Activated T-cell treated with anti-CD3 and anti-CD28 coated beads for 4 hours (primary cell): ENCODE data around the gene EIF3J.
"Not testable (repeated sequence)": the region's sequence is repeated elsewhere in the genome, so short reads cannot be mapped to it uniquely, and the experiment has no call there.

Experiments
- DNase-seq: peaks from one replicate; pipeline ENCODE4 v3.0.0-alpha.2; 2020

The EIF3J gene, protein sequence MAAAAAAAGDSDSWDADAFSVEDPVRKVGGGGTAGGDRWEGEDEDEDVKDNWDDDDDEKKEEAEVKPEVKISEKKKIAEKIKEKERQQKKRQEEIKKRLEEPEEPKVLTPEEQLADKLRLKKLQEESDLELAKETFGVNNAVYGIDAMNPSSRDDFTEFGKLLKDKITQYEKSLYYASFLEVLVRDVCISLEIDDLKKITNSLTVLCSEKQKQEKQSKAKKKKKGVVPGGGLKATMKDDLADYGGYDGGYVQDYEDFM

GRCh38 chr15:44536962-44537734 lies at the start of gene EIF3J:
TSS of gene EIF3J (plus strand) at chr15:44537147. CDS start at chr15:44537195, 48 bp downstream.
- peak; percentile 87 for DNase-seq

DNA sequence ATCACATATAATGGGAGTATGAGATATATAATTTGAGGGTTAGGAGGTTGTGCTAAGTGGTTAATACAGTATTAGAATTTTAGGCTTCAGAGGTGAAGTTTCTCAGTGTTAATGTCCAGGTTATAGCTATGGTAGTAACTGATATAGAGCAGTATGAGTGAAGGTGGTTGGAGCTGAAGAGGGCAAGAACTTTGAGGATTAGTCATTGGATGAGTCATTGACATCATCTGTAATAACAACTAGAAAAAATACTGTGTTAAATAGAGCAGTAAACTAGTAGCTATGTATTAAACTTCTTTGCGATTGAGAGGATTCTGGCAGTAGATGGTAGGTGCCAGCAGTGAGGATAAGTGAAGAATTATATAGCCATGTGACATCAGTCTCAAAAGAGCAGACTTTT lies 47.5 kb upstream of the EIF3J start:
- DNase-seq: no peak

GRCh38 chr15:44490622-44491021 lies 46.3 kb upstream of the EIF3J start:
- no peak for DNase-seq

DNA sequence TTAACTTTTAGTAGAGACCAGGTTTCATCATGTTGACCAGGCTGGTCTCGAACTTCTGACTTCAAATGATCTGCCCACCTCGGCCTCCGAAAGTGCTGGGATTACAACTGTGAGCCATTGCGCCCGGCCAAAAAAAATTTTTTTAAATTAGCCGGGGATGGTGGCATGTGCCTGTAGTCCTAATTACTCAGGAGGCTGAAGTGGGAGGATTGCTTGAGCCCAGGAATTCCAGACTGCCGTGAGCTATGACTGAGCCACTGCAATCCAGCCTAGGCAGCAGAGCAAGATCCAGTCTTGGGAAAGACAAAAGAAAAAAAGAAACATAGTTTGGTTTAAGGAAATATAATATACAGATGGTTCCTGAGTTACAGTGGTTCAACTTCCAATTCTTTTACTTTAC lies 44.9 kb upstream of the EIF3J start:
- no peak for DNase-seq

GRCh38 chr15:44492672-44493071 lies 44.3 kb upstream of the EIF3J start:
- no peak for DNase-seq

- DNase-seq: no peak
These were observed 41.4 kb upstream of the EIF3J start for GRCh38 chr15:44495562-44495961.

- no peak for DNase-seq
These were observed 36.4 kb upstream of the EIF3J start for GRCh38 chr15:44500555-44500954.

GRCh38 chr15:44501768-44502366 lies 35.1 kb upstream of the EIF3J start:
- no peak for DNase-seq

DNA sequence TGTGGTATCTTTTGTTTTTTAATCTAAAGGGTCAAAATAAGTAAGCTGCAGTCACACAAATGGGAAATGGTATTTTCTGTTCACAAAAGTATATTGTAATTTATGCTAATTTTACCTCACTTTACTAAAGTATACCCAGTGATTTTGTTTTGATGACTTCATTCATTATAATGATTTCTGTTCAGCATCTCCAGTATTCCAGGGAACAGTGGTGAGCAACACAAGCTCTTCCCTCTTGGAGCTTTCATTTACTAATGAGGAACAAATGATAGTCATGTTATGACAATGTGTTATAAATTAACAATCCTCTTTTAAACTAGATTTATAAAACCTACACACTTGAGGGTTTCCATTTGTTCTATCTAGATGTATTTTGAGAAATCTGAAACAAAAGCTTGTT lies 20.5 kb upstream of the EIF3J start:
- no peak for DNase-seq

GRCh38 chr15:44519537-44519936 lies 17.4 kb upstream of the EIF3J start:
- DNase-seq: no peak

- no peak for DNase-seq
These were observed 11.9 kb upstream of the EIF3J start for GRCh38 chr15:44525018-44525417.

DNA sequence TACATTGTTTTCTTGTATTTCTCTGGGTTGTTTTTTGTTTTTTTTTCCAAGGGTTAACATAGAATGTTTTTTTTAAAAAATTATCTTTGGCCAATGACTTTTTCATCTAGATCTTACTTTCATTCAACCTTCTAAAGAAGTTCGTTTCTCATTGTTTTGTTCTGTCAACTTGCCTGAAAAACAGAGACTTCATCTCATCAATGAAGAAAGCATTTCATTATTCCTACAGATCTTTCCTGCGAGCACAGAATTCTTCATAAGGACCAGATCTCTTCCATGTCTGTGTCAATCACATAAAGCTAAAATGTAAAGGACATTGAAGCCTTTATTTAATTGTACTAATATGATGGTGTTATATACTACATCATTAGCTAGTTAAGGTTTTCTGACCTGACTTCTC lies 9.7 kb upstream of the EIF3J start:
- DNase-seq: no peak

GRCh38 chr15:44529864-44530604 lies 6.9 kb upstream of the EIF3J start:
- no peak for DNase-seq

GRCh38 chr15:44530653-44531052 lies 6.3 kb upstream of the EIF3J start:
- no peak for DNase-seq

- not testable (repeated sequence) for DNase-seq
These were observed 4.7 kb upstream of the EIF3J start for GRCh38 chr15:44532275-44532674.

- DNase-seq: no peak
These were observed 4.3 kb upstream of the EIF3J start for GRCh38 chr15:44532689-44533088.

GRCh38 chr15:44535092-44535491 lies 1.9 kb upstream of the EIF3J start:
- no peak for DNase-seq

GRCh38 chr15:44535523-44536301 lies 1.2 kb upstream of the EIF3J start:
- DNase-seq: no peak

DNA sequence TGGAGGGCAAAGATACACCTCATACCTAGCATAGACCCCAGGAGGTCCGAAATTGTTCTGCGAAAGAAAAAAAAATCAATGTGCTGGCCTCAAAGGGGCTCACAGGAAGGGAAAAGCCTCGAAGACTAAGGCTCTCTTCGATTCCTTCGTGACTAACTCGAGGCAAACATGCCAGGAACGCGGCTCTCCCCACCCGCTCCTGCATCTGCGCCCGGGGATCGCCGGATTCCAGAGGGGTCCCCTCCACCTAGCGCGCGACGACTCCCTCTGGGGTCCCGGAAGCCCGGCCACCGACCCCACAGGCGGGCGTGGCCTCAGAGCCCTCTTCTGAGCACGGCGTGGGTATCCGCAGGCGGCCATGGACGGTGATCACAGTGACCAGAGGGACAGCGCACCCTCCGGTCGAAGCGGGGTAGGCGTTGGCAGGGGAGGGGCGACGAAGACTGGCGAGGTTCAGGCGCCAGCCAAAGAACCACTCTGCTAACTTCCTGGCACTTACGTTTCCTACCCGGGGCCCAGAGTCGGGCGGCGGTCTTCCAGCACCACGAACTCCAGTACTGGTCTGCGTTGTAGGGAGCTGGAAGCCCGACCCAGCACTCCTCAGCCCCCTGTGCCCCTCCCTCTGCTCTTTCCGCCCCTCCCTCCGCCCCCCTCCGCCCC lies 515 bp upstream of the EIF3J start:
- no peak for DNase-seq

DNA sequence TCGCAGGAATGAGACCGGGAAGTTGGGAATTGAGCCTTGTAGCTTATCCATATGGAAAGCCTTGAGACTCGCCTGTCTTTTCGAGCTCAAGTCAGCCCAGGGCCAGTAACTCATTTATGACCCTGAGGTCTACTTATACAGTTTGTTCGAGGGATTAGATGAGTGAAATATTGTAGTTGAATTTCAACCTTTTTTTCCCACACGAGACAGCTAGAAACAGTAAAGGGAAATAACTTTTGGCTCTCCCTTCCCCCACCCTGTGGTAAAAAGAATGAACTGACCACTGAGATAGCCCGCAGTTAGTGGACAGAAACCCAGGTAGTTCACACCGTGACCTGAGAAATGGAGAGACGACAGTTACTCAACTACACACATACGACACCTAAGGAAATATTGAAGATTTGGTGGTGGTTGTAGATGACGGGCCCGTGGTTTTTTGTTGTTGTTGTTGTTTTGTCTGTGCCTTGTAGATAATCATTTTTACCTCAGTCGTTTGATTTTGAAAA lies 841 bp downstream of the EIF3J start:
- peak; percentile 10 for DNase-seq

- no peak for DNase-seq
These were observed 4.5 kb downstream of the EIF3J start for GRCh38 chr15:44541282-44541958.
